ENCODE measurements around the gene TMEM242. TPM values are rescaled to one million over a fixed set of nuclear protein-coding genes. Genes with fewer than 3 reads are reported as not detected.

Gene TMEM242
- total and polyA plus RNA-seq, 2 of the 8 experiments (the other 6 are each of a cell fraction or from before 2014, with no cell fraction given): 2.4 to 9.0 TPM

- no peaks in the 10 kb centered on the region for H3K79me1 ChIP-seq (ENCODE audit: low read depth, low read length)
- CTCF ChIA-PET (ENCODE audit: partially characterized antibody): interaction anchor here (3.6 kb wide), 1 partner anchor 11 kb away, joined by 19 read pairs; no protein-coding TSS in a partner anchor
- TF ChIP-seq USF2 (IDR thresholded peaks at IDR 0.05; ENCODE audit: low read length): no peak
- TF ChIP-seq FOSL1 (IDR thresholded peaks at IDR 0.05; ENCODE audit: insufficient read depth, low read depth, low read length): no peak
- TF ChIP-seq CBX5 (IDR thresholded peaks at IDR 0.05; ENCODE audit: low read depth, low read length): no peak
- TF ChIP-seq SIX5 (IDR thresholded peaks at IDR 0.05; ENCODE audit: low read depth, low read length): no peak
- no peak for TF ChIP-seq TAF1 (IDR thresholded peaks at IDR 0.05; ENCODE audit: low read depth, low read length)
- no peak for TF ChIP-seq CTBP2 (IDR thresholded peaks at IDR 0.05; ENCODE audit: borderline replicate concordance, insufficient read depth, insufficient read length, low read length)
- TF ChIP-seq GTF2F1 (IDR thresholded peaks at IDR 0.05; ENCODE audit: borderline replicate concordance, low read depth, low read length): no peak
- TF ChIP-seq SP4 (IDR thresholded peaks at IDR 0.05; ENCODE audit: low read length): no peak
- no peak for TF ChIP-seq CTCF (IDR thresholded peaks at IDR 0.05; ENCODE audit: control extremely low read depth in 1 of 3, insufficient read depth in 1 of 3, low read depth in 1 of 3, low read length in 3 of 3)
- no peak for TF ChIP-seq CREB1 (IDR thresholded peaks at IDR 0.05)
- TF ChIP-seq EP300 (IDR thresholded peaks at IDR 0.05; ENCODE audit: borderline replicate concordance in 1 of 2, low read depth in 2 of 2, low read length in 2 of 2): no peak
Measured at GRCh38 chr6:157346373-157346772, 23.1 kb upstream of the TMEM242 start.

More at GRCh38 chr6:157346373-157346772, 23.1 kb upstream of the TMEM242 start:
- no peak overlapping the region for H2BK20ac ChIP-seq (ENCODE audit: low read length)
- H4K20me1 ChIP-seq (replicated peaks in 1 of 2; ENCODE audit: control insufficient read depth in 1 of 2, insufficient read depth in 2 of 2, low read length in 2 of 2): no peaks in the 10 kb centered on the region
- H3K18ac ChIP-seq (ENCODE audit: extremely low read depth, low read length): no peak overlapping the region
- H3K4me3 ChIP-seq (ENCODE audit: extremely low read depth in 1 of 4, insufficient read depth in 2 of 4, low read depth in 3 of 4, low read length in 4 of 4): no peak overlapping the region
- no peaks in the 10 kb centered on the region for H3K23me2 ChIP-seq (ENCODE audit: low read depth, low read length)
- H3K36me3 ChIP-seq (ENCODE audit: control insufficient read depth in 2 of 4, insufficient read depth in 4 of 4, low read length in 3 of 4): no peaks in the 10 kb centered on the region
- H3K23ac ChIP-seq (ENCODE audit: insufficient read length): no peak overlapping the region
- no peak overlapping the region for H2BK120ac ChIP-seq (replicated peaks; ENCODE audit: low read depth, low read length)
- no peaks in the 10 kb centered on the region for H3K27me3 ChIP-seq (replicated peaks in 1 of 4; ENCODE audit: control insufficient read depth in 3 of 4, extremely low read depth in 1 of 4, insufficient read depth in 3 of 4, low read length in 3 of 4)
- no peak overlapping the region for H2BK12ac ChIP-seq (ENCODE audit: low read depth, low read length)
- no peak overlapping the region for H3K4ac ChIP-seq (replicated peaks; ENCODE audit: insufficient read length, low read depth, low read length)
- no peak for DNase-seq (ENCODE audit: low read depth in 1 of 2, low spot score in 2 of 2)
- H3K4me1 ChIP-seq (replicated peaks in 1 of 4; ENCODE audit: control insufficient read depth in 3 of 4, insufficient read depth in 4 of 4, low read length in 3 of 4): no peaks in the 10 kb centered on the region
- H3K79me2 ChIP-seq (ENCODE audit: control insufficient read depth in 1 of 2, insufficient read depth in 2 of 2, low read length in 2 of 2): no peaks in the 10 kb centered on the region
- no peak overlapping the region for H4K91ac ChIP-seq (replicated peaks; ENCODE audit: insufficient read length, low read length)
- no peak overlapping the region for H2AFZ ChIP-seq (ENCODE audit: low read length)
- no peak overlapping the region for H3K9ac ChIP-seq (replicated peaks in 1 of 4; ENCODE audit: extremely low read depth in 1 of 4, low read depth in 3 of 4, low read length in 3 of 4)
- POLR2A ChIA-PET (ENCODE audit: partially characterized antibody): no interaction called here
- no peak overlapping the region for H2AK5ac ChIP-seq (ENCODE audit: low read depth, low read length)
- FAIRE-seq: no peak
- no peak overlapping the region for H3K14ac ChIP-seq (ENCODE audit: insufficient read length)
- H2BK5ac ChIP-seq (ENCODE audit: low read depth, low read length): no peak overlapping the region
- H4K8ac ChIP-seq (ENCODE audit: extremely low read depth, insufficient read depth, low read length): no peak overlapping the region
- H3K27ac ChIP-seq (ENCODE audit: low read depth, low read length): no peak overlapping the region
- H3K56ac ChIP-seq (replicated peaks; ENCODE audit: insufficient read length, low read depth, low read length): no peak overlapping the region
- 88% methylated on average over 2 of the region's 2 CpGs; no CpG with 5 or more reads in 1 of the 2 experiments for whole genome bisulfite sequencing, 2 experiments (ENCODE audit: extremely low coverage in 1 of 2, insufficient coverage in 1 of 2, insufficient read length in 1 of 2, insufficient replicate concordance in 2 of 2, low coverage in 1 of 2, low lambda C conversion rate in 2 of 2, missing lambda C conversion rate in 1 of 2)
- H3K4me2 ChIP-seq (ENCODE audit: insufficient read depth in 1 of 2, low read depth in 2 of 2, low read length in 2 of 2): no peak overlapping the region
- H3K9me3 ChIP-seq (ENCODE audit: insufficient read depth in 2 of 2, low read depth in 1 of 2, low read length in 1 of 2): no peaks in the 10 kb centered on the region
- H2BK15ac ChIP-seq (ENCODE audit: low read length): no peak overlapping the region
- no peak overlapping the region for H4K5ac ChIP-seq (ENCODE audit: insufficient read length, low read depth, low read length)

Data from H1 (cell line).